Astrocyte of the cerebellum (primary cell): ENCODE measurements around the gene IPO5.
"Not testable (repeated sequence)": the region's sequence is repeated elsewhere in the genome, so short reads cannot be mapped to it uniquely, and the experiment has no call there.

ENCODE experiments used
- DNase-seq: peaks from one replicate; pipeline ENCODE4 v3.0.0-alpha.2; 2011; ENCODE audit warnings: low read depth
- H3K4me3 ChIP-seq: 2 replicates; pipeline ENCODE4 v1.5.1; 2011; ENCODE audit warnings: mild to moderate bottlenecking, low read depth, low read length, moderate library complexity
- CTCF ChIP-seq: IDR thresholded peaks from 2 replicates; pipeline ENCODE4 v1.5.1; 2012; ENCODE audit warnings: low read length, low read depth, moderate library complexity, mild to moderate bottlenecking; ENCODE audit errors: missing control alignments
- in situ Hi-C: cut with HindIII; loops from 2 replicates; pipeline ENCODE4 v1.10.0; 2017; ENCODE audit warnings: low sequenced_read_pairs

Gene IPO5

GRCh38 chr13:98026457-98026857, 73.0 kb downstream of the IPO5 start:
- DNase-seq, result no peak
- in situ Hi-C loops, result no loop called here
- no peak for TF ChIP-seq CTCF
- H3K4me3 ChIP-seq, result no peak overlapping the region

- no peak for TF ChIP-seq CTCF
- H3K4me3 ChIP-seq, result no peak overlapping the region
- in situ Hi-C loops, result no loop called here
Observed at GRCh38 chr13:98032168-98032567, 78.7 kb downstream of the IPO5 start.

GRCh38 chr13:98033277-98034247, 80.1 kb downstream of the IPO5 start:
- peak; percentile 61 for TF ChIP-seq CTCF
- in situ Hi-C loops, result no loop called here
- peak; percentile 50 for DNase-seq
- no peak overlapping the region for H3K4me3 ChIP-seq

More at GRCh38 chr13:98032168-98032567, 78.7 kb downstream of the IPO5 start:
- no peak for DNase-seq

GRCh38 chr13:98035373-98035772, 81.9 kb downstream of the IPO5 start:
- TF ChIP-seq CTCF, result no peak
- DNase-seq, result no peak
- no peak overlapping the region for H3K4me3 ChIP-seq
- in situ Hi-C loops, result no loop called here

- DNase-seq, H3K4me3 ChIP-seq, in situ Hi-C loops: not testable (repeated sequence)
Observed at GRCh38 chr13:98036564-98037302, 83.3 kb downstream of the IPO5 start.

- H3K4me3 ChIP-seq, result no peak overlapping the region
- no peak for DNase-seq
- TF ChIP-seq CTCF, result no peak
- in situ Hi-C loops, result no loop called here
Observed at GRCh38 chr13:98039261-98039660, 85.8 kb downstream of the IPO5 start.

GRCh38 chr13:98039964-98040363, 86.5 kb downstream of the IPO5 start:
- no peak overlapping the region for H3K4me3 ChIP-seq
- TF ChIP-seq CTCF, result no peak
- no peak for DNase-seq
- in situ Hi-C loops, result no loop called here
